Measurements from ENCODE around the gene LIMA1.
A peak's percentile ranks its signal among the peaks of the same experiment; 100 is the strongest.
"Not testable (repeated sequence)": the region's sequence is repeated elsewhere in the genome, so short reads cannot be mapped to it uniquely, and the experiment has no call there.

The LIMA1 gene

GRCh38 chr12:50167049-50167828 is 116.1 kb downstream of the LIMA1 start, which contains the start of gene CERS5:
Gene CERS5, minus strand, starts transcription at chr12:50167369. Its CDS starts 72 bp downstream, at chr12:50167297.
- peak within 1 kb of the TSS; percentile 64 to 98 (median 91) for H3K27ac ChIP-seq
- peak within 1 kb of the TSS; percentile 59 to 95 (median 88) for H3K4me3 ChIP-seq

GRCh38 chr12:50166799-50167048 is 116.6 kb downstream of the LIMA1 start:
- Histone ChIP-seq H3K4me3 (peak overlapping the region; percentile 59 to 95 (median 88)), H3K27ac (peak overlapping the region; percentile 64 to 98 (median 91))

GRCh38 chr12:50164963-50165362 is 118.4 kb downstream of the LIMA1 start:
- no peak overlapping the region for H3K27ac ChIP-seq
- H3K4me3 ChIP-seq, result no peak overlapping the region

- no peak overlapping the region for H3K4me3 ChIP-seq
- no peak overlapping the region for H3K27ac ChIP-seq
Measured at GRCh38 chr12:50162230-50162629, 121.1 kb downstream of the LIMA1 start.

GRCh38 chr12:50160643-50161042 is 122.7 kb downstream of the LIMA1 start:
- no peak overlapping the region for H3K4me3 ChIP-seq
- no peak overlapping the region for H3K27ac ChIP-seq

GRCh38 chr12:50157259-50157658 is 126.1 kb downstream of the LIMA1 start:
- no peak overlapping the region for H3K27ac ChIP-seq
- H3K4me3 ChIP-seq, result no peak overlapping the region

- no peak overlapping the region for H3K4me3 ChIP-seq
- H3K27ac ChIP-seq, result no peak overlapping the region
Measured at GRCh38 chr12:50156641-50157040, 126.7 kb downstream of the LIMA1 start.

- not testable (repeated sequence) for H3K27ac ChIP-seq, H3K4me3 ChIP-seq
Measured at GRCh38 chr12:50154947-50155346, 128.4 kb downstream of the LIMA1 start.

- H3K27ac ChIP-seq, result peak overlapping the region in 1 of 21 experiments; percentile 10
- no peak overlapping the region for H3K4me3 ChIP-seq
Measured at GRCh38 chr12:50151047-50151687, 132.2 kb downstream of the LIMA1 start.

- Histone ChIP-seq H3K27ac (no peak overlapping the region), H3K4me3 (no peak overlapping the region)
Measured at GRCh38 chr12:50149311-50149710, 134.0 kb downstream of the LIMA1 start.

- H3K27ac ChIP-seq, H3K4me3 ChIP-seq: not testable (repeated sequence)
Measured at GRCh38 chr12:50148011-50148410, 135.3 kb downstream of the LIMA1 start.

- Histone ChIP-seq H3K27ac (no peak overlapping the region), H3K4me3 (no peak overlapping the region)
Measured at GRCh38 chr12:50147281-50147680, 136.0 kb downstream of the LIMA1 start.

- Histone ChIP-seq H3K27ac (no peak overlapping the region), H3K4me3 (no peak overlapping the region)
Measured at GRCh38 chr12:50145439-50145838, 137.9 kb downstream of the LIMA1 start.

GRCh38 chr12:50142993-50143392 is 140.3 kb downstream of the LIMA1 start:
- H3K27ac ChIP-seq, result peak overlapping the region in 1 of 21 experiments; percentile 42

GRCh38 chr12:50132505-50133135 is 150.7 kb downstream of the LIMA1 start:
- Histone ChIP-seq H3K27ac (no peak overlapping the region), H3K4me3 (no peak overlapping the region)

More at GRCh38 chr12:50142993-50143392, 140.3 kb downstream of the LIMA1 start:
- H3K4me3 ChIP-seq, result no peak overlapping the region

- peak overlapping the region in 1 of 21 experiments; percentile 39 for H3K27ac ChIP-seq
Measured at GRCh38 chr12:50129290-50129689, 154.0 kb downstream of the LIMA1 start.

GRCh38 chr12:50127546-50127945 is 155.8 kb downstream of the LIMA1 start:
- Histone ChIP-seq H3K4me3 (no peak overlapping the region), H3K27ac (no peak overlapping the region)

More at GRCh38 chr12:50129290-50129689, 154.0 kb downstream of the LIMA1 start:
- no peak overlapping the region for H3K4me3 ChIP-seq

All from skin epidermis (tissue), 12 donors.